ENCODE data around the gene SCD5. TPM values are rescaled to one million over a fixed set of nuclear protein-coding genes. Genes with fewer than 3 reads are reported as not detected.
A peak's percentile ranks its signal among the peaks of the same experiment; 100 is the strongest.

Gene SCD5
- total and polyA plus RNA-seq, 2 experiments from 2014 or later: 0.79 to 1.6 TPM

- Histone ChIP-seq H3K79me2 (replicated peaks; ENCODE audit: insufficient read depth) (no peaks in the 10 kb centered on the region), H3K4me2 (no peak overlapping the region), H2AFZ (peak overlapping the region; percentile 99), H3F3A (replicated peaks; ENCODE audit: low read depth) (no peaks in the 10 kb centered on the region), H4K20me1 (replicated peaks; ENCODE audit: insufficient read depth) (no peaks in the 10 kb centered on the region), H3K4me3 (no peak overlapping the region), H3K9me2 (ENCODE audit: insufficient read depth) (no peaks in the 10 kb centered on the region), H3K4me1 (ENCODE audit: insufficient read depth) (peaks cover under 1% of the 10 kb centered on the region; the same call in 1 of the 2 replicates), H3K27me3 (ENCODE audit: insufficient read depth) (no peaks in the 10 kb centered on the region), H3K27ac (ENCODE audit: low read depth) (no peak overlapping the region), H3K36me3 (ENCODE audit: insufficient read depth) (no peaks in the 10 kb centered on the region)
- TF ChIP-seq CTCF (conservative IDR thresholded peaks at IDR 0.05; ENCODE audit: low read depth in 2 of 2) (peak; percentile 63 to 84), ETS1 (IDR thresholded peaks at IDR 0.05) (no peak), ZNF331 (CRISPR knock-in tag; IDR thresholded peaks at IDR 0.05; ENCODE audit: low read depth) (no peak)
- ATAC-seq (peak; percentile 99), DNase-seq (ENCODE audit: low spot score) (peak; percentile 86)
- peaks cover 2% of the 10 kb centered on the region for H3K27me3 Mint-ChIP-seq (ENCODE audit: insufficient read depth, low read depth, poor library complexity)
- H3K36me3 Mint-ChIP-seq (ENCODE audit: low read depth): no peaks in the 10 kb centered on the region
- no peaks in the 10 kb centered on the region for H3K9me3 Mint-ChIP-seq
- H3K4me1 Mint-ChIP-seq: peaks cover 7% of the 10 kb centered on the region; the same call in 2 of the 3 replicates
- H3K4me3 Mint-ChIP-seq: no peak overlapping the region
- H3K27ac Mint-ChIP-seq: peak overlapping the region; percentile 61
Measured at GRCh38 chr4:82599336-82599735, 199.3 kb downstream of the SCD5 start.

- H3K36me3 ChIP-seq (ENCODE audit: insufficient read depth): no peaks in the 10 kb centered on the region
- Mint-ChIP-seq H3K9me3 (no peaks in the 10 kb centered on the region), H3K27ac (no peak overlapping the region), H3K4me3 (no peak overlapping the region), H3K27me3 (ENCODE audit: insufficient read depth, low read depth, poor library complexity) (peaks cover 7% of the 10 kb centered on the region), H3K4me1 (peaks cover 47% of the 10 kb centered on the region), H3K36me3 (ENCODE audit: low read depth) (no peaks in the 10 kb centered on the region)
- no peaks in the 10 kb centered on the region for H3K79me2 ChIP-seq (replicated peaks; ENCODE audit: insufficient read depth)
- no peaks in the 10 kb centered on the region for H3K9me2 ChIP-seq (ENCODE audit: insufficient read depth)
- H3K27me3 ChIP-seq (ENCODE audit: insufficient read depth): no peaks in the 10 kb centered on the region
- no peaks in the 10 kb centered on the region for H4K20me1 ChIP-seq (replicated peaks; ENCODE audit: insufficient read depth)
- no peak overlapping the region for H3K4me3 ChIP-seq
- DNase-seq (ENCODE audit: low spot score) (no peak), ATAC-seq (no peak)
- no peak overlapping the region for H2AFZ ChIP-seq
- H3K4me2 ChIP-seq: 0 out of 2 replicates have a peak overlapping the region, but pooled peaks have one; percentile 22
- H3F3A ChIP-seq (replicated peaks; ENCODE audit: low read depth): no peaks in the 10 kb centered on the region
- H3K4me1 ChIP-seq (ENCODE audit: insufficient read depth): peaks cover 28% of the 10 kb centered on the region
- H3K27ac ChIP-seq (ENCODE audit: low read depth): no peak overlapping the region
- TF ChIP-seq ZNF462 (CRISPR knock-in tag; IDR thresholded peaks at IDR 0.05) (no peak), STAT1 (IDR thresholded peaks at IDR 0.05; ENCODE audit: unreplicated experiment) (no peak), REST (IDR thresholded peaks at IDR 0.05; ENCODE audit: unreplicated experiment) (no peak), ZNF331 (CRISPR knock-in tag; IDR thresholded peaks at IDR 0.05; ENCODE audit: low read depth) (no peak), ETS1 (IDR thresholded peaks at IDR 0.05) (no peak), POLR2AphosphoS5 (IDR thresholded peaks at IDR 0.05; ENCODE audit: low read depth) (no peak)
Measured at GRCh38 chr4:82594456-82594855, 204.1 kb downstream of the SCD5 start.

Measured in GM23338 (cell line).